Measurements from ENCODE around the gene CDH15. TPM values are rescaled to one million over a fixed set of nuclear protein-coding genes. Genes with fewer than 3 reads are reported as not detected.

CDH15 gene
- total and polyA plus RNA-seq, 2 donors (not counting 1 experiment from before 2014, with no cell fraction given) = not detected

- ATAC-seq (ENCODE audit: low read depth) = no peak
- no peak overlapping the region for H3K4me2 ChIP-seq (replicated peaks; ENCODE audit: low read depth, low read length, poor library complexity, severe bottlenecking)
- H3K27me3 ChIP-seq (replicated peaks in 1 of 4; ENCODE audit: control extremely low read depth in 1 of 4, control insufficient read depth in 3 of 4, insufficient read depth in 4 of 4, low read length in 3 of 4) = no peaks in the 10 kb centered on the region
- Mint-ChIP-seq H3K27ac (no peak overlapping the region), H3K27me3 (no peaks in the 10 kb centered on the region), H3K4me3 (no peak overlapping the region), H3K4me1 (no peaks in the 10 kb centered on the region), H3K9me3 (ENCODE audit: insufficient read depth) (no peaks in the 10 kb centered on the region)
- no peaks in the 10 kb centered on the region for H3K4me1 ChIP-seq (ENCODE audit: control insufficient read depth in 2 of 2, insufficient read depth in 2 of 2, low read length in 2 of 2)
- H3K36me3 ChIP-seq (replicated peaks in 1 of 2; ENCODE audit: control extremely low read depth in 1 of 2, control insufficient read depth in 1 of 2, extremely low read depth in 1 of 2, insufficient read depth in 2 of 2, low read length in 1 of 2) = peaks cover 0 to 57% of the 10 kb centered on the region in 2 experiments
- CTCF ChIA-PET = no interaction called here
- POLR2A ChIA-PET = no interaction called here
- H3K4me3 ChIP-seq (ENCODE audit: control extremely low read depth in 1 of 5, extremely low read depth in 1 of 5, insufficient read depth in 1 of 5, low read depth in 2 of 5, low read length in 4 of 5) = no peak overlapping the region
- peaks cover 26% of the 10 kb centered on the region for H4K20me1 ChIP-seq (ENCODE audit: control insufficient read depth, insufficient read depth, low read length, poor library complexity, severe bottlenecking)
- peaks cover 2% of the 10 kb centered on the region for H3K79me2 ChIP-seq (ENCODE audit: control insufficient read depth, insufficient read depth, low read length)
- 99% methylated on average over 4 of the region's 13 CpGs for WGBS (ENCODE audit: insufficient coverage)
- intact Hi-C loops (cut with micrococcal nuclease) = no loop called here
- no peak for DNase-seq
- H2AFZ ChIP-seq (ENCODE audit: insufficient read depth, low read depth, low read length, poor library complexity, severe bottlenecking) = no peak overlapping the region
- TF ChIP-seq, protein P1, sequence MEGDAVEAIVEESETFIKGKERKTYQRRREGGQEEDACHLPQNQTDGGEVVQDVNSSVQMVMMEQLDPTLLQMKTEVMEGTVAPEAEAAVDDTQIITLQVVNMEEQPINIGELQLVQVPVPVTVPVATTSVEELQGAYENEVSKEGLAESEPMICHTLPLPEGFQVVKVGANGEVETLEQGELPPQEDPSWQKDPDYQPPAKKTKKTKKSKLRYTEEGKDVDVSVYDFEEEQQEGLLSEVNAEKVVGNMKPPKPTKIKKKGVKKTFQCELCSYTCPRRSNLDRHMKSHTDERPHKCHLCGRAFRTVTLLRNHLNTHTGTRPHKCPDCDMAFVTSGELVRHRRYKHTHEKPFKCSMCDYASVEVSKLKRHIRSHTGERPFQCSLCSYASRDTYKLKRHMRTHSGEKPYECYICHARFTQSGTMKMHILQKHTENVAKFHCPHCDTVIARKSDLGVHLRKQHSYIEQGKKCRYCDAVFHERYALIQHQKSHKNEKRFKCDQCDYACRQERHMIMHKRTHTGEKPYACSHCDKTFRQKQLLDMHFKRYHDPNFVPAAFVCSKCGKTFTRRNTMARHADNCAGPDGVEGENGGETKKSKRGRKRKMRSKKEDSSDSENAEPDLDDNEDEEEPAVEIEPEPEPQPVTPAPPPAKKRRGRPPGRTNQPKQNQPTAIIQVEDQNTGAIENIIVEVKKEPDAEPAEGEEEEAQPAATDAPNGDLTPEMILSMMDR (IDR thresholded peaks at IDR 0.05) = no peak
- no peak for TF ChIP-seq EZH2 (IDR thresholded peaks at IDR 0.05; ENCODE audit: borderline replicate concordance, insufficient read depth, low read depth, low read length, poor library complexity, severe bottlenecking)
- H3K27ac ChIP-seq (ENCODE audit: low read length in 2 of 2) = no peak overlapping the region
- H3K9me3 ChIP-seq (ENCODE audit: control extremely low read depth in 1 of 3, control insufficient read depth in 2 of 3, insufficient read depth in 1 of 3, low read length in 2 of 3) = no peaks in the 10 kb centered on the region
- H3K9ac ChIP-seq (ENCODE audit: low read length) = no peak overlapping the region
Observed at GRCh38 chr16:89142474-89143195, 28.9 kb upstream of the CDH15 start.

- Histone ChIP-seq H3K36me3 (replicated peaks in 1 of 2; ENCODE audit: control extremely low read depth in 1 of 2, control insufficient read depth in 1 of 2, extremely low read depth in 1 of 2, insufficient read depth in 2 of 2, low read length in 1 of 2) (peaks cover 0 to 55% of the 10 kb centered on the region in 2 experiments), H3K4me2 (replicated peaks; ENCODE audit: low read depth, low read length, poor library complexity, severe bottlenecking) (no peak overlapping the region), H3K27me3 (replicated peaks in 1 of 4; ENCODE audit: control extremely low read depth in 1 of 4, control insufficient read depth in 3 of 4, insufficient read depth in 4 of 4, low read length in 3 of 4) (no peaks in the 10 kb centered on the region), H3K4me1 (ENCODE audit: control insufficient read depth in 2 of 2, insufficient read depth in 2 of 2, low read length in 2 of 2) (no peaks in the 10 kb centered on the region), H3K9me3 (ENCODE audit: control extremely low read depth in 1 of 3, control insufficient read depth in 2 of 3, insufficient read depth in 1 of 3, low read length in 2 of 3) (peaks cover 0 to 4% (median 0%) of the 10 kb centered on the region in 3 donors), H2AFZ (ENCODE audit: insufficient read depth, low read depth, low read length, poor library complexity, severe bottlenecking) (no peak overlapping the region), H4K20me1 (ENCODE audit: control insufficient read depth, insufficient read depth, low read length, poor library complexity, severe bottlenecking) (peaks cover 19% of the 10 kb centered on the region), H3K27ac (ENCODE audit: low read length in 2 of 2) (no peak overlapping the region), H3K4me3 (ENCODE audit: control extremely low read depth in 1 of 5, extremely low read depth in 1 of 5, insufficient read depth in 1 of 5, low read depth in 2 of 5, low read length in 4 of 5) (no peak overlapping the region), H3K79me2 (ENCODE audit: control insufficient read depth, insufficient read depth, low read length) (no peaks in the 10 kb centered on the region), H3K9ac (ENCODE audit: low read length) (no peak overlapping the region)
- 97% methylated on average over 17 of the region's 17 CpGs for WGBS (ENCODE audit: insufficient coverage)
- no peaks in the 10 kb centered on the region for H3K4me1 Mint-ChIP-seq
- CTCF ChIA-PET = no interaction called here
- H3K27ac Mint-ChIP-seq = no peak overlapping the region
- no peak overlapping the region for H3K4me3 Mint-ChIP-seq
- H3K9me3 Mint-ChIP-seq (ENCODE audit: insufficient read depth) = no peaks in the 10 kb centered on the region
- intact Hi-C loops (cut with micrococcal nuclease) = no loop called here
- ATAC-seq (ENCODE audit: low read depth) (no peak), DNase-seq (no peak)
- no peaks in the 10 kb centered on the region for H3K27me3 Mint-ChIP-seq
- TF ChIP-seq, protein P1 (IDR thresholded peaks at IDR 0.05) = no peak
- no peak for TF ChIP-seq EZH2 (IDR thresholded peaks at IDR 0.05; ENCODE audit: borderline replicate concordance, insufficient read depth, low read depth, low read length, poor library complexity, severe bottlenecking)
- POLR2A ChIA-PET = no interaction called here
Observed at GRCh38 chr16:89143201-89143741, 28.3 kb upstream of the CDH15 start.
